Gastrocnemius medialis (tissue), 4 donors: Measurements from ENCODE around the gene KCNQ1. TPM values are rescaled to one million over a fixed set of nuclear protein-coding genes. Genes with fewer than 3 reads are reported as not detected.

ENCODE experiments used
- ATAC-seq, 2 donors: fragments of 150-250 bp; one replicate each; pipeline ENCODE4 v1.9.1; 2016
- DNase-seq, 2 donors: peaks; one replicate each; pipeline ENCODE4 v3.0.0-alpha.2; 2019
- H3K27ac ChIP-seq, 4 donors: fragments of 200-600 bp; sonication (generic); 1 replicate in 1 of 4; 2 replicates in 3 of 4; pipeline ENCODE4 v1.5.1; 2016 to 2018; ENCODE audit warnings: mild to moderate bottlenecking in 2 of 4, moderate library complexity in 1 of 4
- H3K27me3 ChIP-seq, 3 donors: fragments of 200-600 bp; sonication (generic) in 2 of 3; 1 replicate in 1 of 3; 2 replicates in 2 of 3; pipeline versions ENCODE4 v1.5.1 to v1.6.0; 2016 to 2019; ENCODE audit warnings: mild to moderate bottlenecking in 1 of 3, moderate library complexity in 1 of 3
- H3K36me3 ChIP-seq, 2 donors: fragments of 200-600 bp; sonication (generic) in 1 of 2; one replicate each; pipeline ENCODE4 v1.5.1; 2017 to 2018
- H3K4me1 ChIP-seq, 2 donors: fragments of 200-600 bp; sonication (generic) in 1 of 2; one replicate each; pipeline ENCODE4 v1.5.1; 2016 to 2017; ENCODE audit warnings: mild to moderate bottlenecking in 2 of 2
- H3K4me3 ChIP-seq, 4 donors: fragments of 200-600 bp; sonication (generic) in 3 of 4; 1 replicate in 1 of 4; 2 replicates in 3 of 4; pipeline ENCODE4 v1.5.1; 2016 to 2019; ENCODE audit warnings: mild to moderate bottlenecking in 2 of 4
- H3K9me3 ChIP-seq, 3 donors: fragments of 200-600 bp; sonication (generic) in 2 of 3; 1 replicate in 1 of 3; 2 replicates in 2 of 3; pipeline ENCODE4 v1.5.1; 2016 to 2019
- POLR2A ChIP-seq, 2 donors: fragments of 450-650 bp; IDR thresholded peaks; one replicate each; pipeline ENCODE4 v1.6.1; 2017; ENCODE audit warnings: antibody characterized with exemption in 2 of 2, mild to moderate bottlenecking in 2 of 2, moderate library complexity in 2 of 2
- in situ Hi-C, 4 donors: fragments of 200-750 bp; cut with MboI; loops; one replicate each; pipeline versions ENCODE4 v1.15.0 to v1.8.0; 2017; ENCODE audit warnings: low sequenced_read_pairs in 4 of 4
- intact Hi-C: fragments of 100-400 bp; cut with DNase I; formaldehyde crosslinking; loops from one replicate; pipeline ENCODE4 v1.15.1; 2023; ENCODE audit warnings: low total_unique reads
- total RNA-seq, 4 donors: library from RNA; depleted of rRNA; stranded (reverse); fragments of >200 nt; gene quantifications; one replicate each; pipeline versions ENCODE4 v1.1.0 to v1.2.3, GENCODE V29; 2016
- TF ChIP-seq, protein P1 (sequence below), 5 experiments: fragments of 450-650 bp in 3 of 5; fragments of 200-600 bp in 2 of 5; sonication (generic) in 2 of 5; IDR thresholded peaks in 4 of 5; conservative IDR thresholded peaks in 1 of 5; 1 replicate in 4 of 5; 2 replicates in 1 of 5; pipeline ENCODE4 v1.5.1; 2016 to 2019; ENCODE audit warnings: antibody characterized with exemption in 5 of 5, mild to moderate bottlenecking in 3 of 5, moderate library complexity in 3 of 5

KCNQ1 gene
- total RNA-seq, 4 donors from 2014 or later = 0.15 to 1.00 (median 0.67) TPM

DNA sequence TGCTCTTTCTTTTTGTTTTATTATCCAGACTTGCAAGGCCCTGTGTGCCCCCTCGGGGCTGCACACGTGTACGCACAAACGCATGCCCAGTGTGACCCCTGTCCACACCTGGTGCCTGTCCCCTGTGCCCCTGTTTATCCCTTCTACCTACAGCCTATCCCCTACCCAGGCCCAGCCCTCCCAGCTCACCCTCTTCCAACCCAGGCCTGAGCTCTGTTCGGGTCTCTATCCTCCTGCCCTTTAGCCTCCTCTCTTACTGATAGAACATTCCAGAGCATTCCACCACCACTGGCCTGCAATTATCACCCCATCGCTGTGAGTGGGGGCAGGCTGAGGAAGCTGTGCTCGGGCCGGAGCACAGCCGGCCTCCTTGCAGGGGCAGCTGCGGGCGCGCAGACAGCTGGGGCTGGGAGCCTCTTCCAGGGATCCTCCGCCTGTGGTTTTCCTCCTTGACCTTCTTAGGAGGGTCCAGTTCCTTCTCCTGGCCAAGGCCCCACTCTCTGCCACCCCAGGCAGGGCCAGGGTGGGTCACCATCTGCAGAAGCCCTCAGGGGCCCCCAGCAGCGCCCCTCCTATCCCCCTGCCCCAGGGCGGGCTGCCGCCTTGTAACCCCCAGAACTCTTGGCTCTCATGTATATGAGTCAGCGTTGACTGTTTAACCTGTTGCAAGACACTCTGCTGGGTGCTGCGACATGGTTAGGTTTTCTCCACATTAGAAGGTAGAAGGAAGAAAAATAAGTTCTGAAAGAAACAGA lies 296.7 kb downstream of the KCNQ1 start:
- Histone ChIP-seq H3K9me3 (no peaks in the 10 kb centered on the region), H3K36me3 (no peaks in the 10 kb centered on the region), H3K4me3 (no peak overlapping the region), H3K4me1 (no peaks in the 10 kb centered on the region), H3K27ac (peak overlapping the region in 1 of 4 donors; percentile 29), H3K27me3 (no peaks in the 10 kb centered on the region)
- TF ChIP-seq, protein P1, sequence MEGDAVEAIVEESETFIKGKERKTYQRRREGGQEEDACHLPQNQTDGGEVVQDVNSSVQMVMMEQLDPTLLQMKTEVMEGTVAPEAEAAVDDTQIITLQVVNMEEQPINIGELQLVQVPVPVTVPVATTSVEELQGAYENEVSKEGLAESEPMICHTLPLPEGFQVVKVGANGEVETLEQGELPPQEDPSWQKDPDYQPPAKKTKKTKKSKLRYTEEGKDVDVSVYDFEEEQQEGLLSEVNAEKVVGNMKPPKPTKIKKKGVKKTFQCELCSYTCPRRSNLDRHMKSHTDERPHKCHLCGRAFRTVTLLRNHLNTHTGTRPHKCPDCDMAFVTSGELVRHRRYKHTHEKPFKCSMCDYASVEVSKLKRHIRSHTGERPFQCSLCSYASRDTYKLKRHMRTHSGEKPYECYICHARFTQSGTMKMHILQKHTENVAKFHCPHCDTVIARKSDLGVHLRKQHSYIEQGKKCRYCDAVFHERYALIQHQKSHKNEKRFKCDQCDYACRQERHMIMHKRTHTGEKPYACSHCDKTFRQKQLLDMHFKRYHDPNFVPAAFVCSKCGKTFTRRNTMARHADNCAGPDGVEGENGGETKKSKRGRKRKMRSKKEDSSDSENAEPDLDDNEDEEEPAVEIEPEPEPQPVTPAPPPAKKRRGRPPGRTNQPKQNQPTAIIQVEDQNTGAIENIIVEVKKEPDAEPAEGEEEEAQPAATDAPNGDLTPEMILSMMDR (IDR thresholded peaks at IDR 0.05 in 4 of 5, conservative IDR thresholded peaks at IDR 0.05 in 1 of 5) = no peak
- no peak for TF ChIP-seq POLR2A (IDR thresholded peaks at IDR 0.05)
- intact Hi-C loops (no loop called here), in situ Hi-C loops (no loop called here)
- ATAC-seq = no peak
- no peak for DNase-seq

DNA sequence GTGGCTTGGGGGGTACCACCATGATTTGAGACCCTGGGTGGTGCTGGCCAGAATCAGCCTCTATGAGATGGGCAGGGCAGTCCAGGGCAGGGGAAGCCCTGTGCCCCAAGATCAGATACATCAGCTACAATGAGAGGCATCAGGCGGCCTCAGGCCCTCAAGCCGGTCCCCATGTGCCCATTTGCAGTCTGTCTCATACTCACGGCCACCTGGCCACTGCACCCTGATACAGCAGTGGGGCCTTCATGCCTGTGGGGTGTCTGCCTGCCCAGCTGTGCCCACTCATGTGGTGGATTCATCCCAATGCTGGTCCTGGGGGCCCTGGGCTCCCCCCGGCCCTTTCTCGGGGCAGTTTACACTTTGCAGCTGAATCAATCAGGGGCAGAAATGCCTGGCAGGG lies 297.4 kb downstream of the KCNQ1 start:
- Histone ChIP-seq H3K4me3 (no peak overlapping the region), H3K9me3 (no peaks in the 10 kb centered on the region), H3K27me3 (no peaks in the 10 kb centered on the region), H3K4me1 (no peaks in the 10 kb centered on the region), H3K36me3 (no peaks in the 10 kb centered on the region), H3K27ac (no peak overlapping the region)
- intact Hi-C loops = no loop called here
- in situ Hi-C loops = no loop called here
- ATAC-seq (no peak), DNase-seq (no peak)
- TF ChIP-seq, protein P1 (IDR thresholded peaks at IDR 0.05 in 4 of 5, conservative IDR thresholded peaks at IDR 0.05 in 1 of 5) = no peak
- TF ChIP-seq POLR2A (IDR thresholded peaks at IDR 0.05) = no peak

DNA sequence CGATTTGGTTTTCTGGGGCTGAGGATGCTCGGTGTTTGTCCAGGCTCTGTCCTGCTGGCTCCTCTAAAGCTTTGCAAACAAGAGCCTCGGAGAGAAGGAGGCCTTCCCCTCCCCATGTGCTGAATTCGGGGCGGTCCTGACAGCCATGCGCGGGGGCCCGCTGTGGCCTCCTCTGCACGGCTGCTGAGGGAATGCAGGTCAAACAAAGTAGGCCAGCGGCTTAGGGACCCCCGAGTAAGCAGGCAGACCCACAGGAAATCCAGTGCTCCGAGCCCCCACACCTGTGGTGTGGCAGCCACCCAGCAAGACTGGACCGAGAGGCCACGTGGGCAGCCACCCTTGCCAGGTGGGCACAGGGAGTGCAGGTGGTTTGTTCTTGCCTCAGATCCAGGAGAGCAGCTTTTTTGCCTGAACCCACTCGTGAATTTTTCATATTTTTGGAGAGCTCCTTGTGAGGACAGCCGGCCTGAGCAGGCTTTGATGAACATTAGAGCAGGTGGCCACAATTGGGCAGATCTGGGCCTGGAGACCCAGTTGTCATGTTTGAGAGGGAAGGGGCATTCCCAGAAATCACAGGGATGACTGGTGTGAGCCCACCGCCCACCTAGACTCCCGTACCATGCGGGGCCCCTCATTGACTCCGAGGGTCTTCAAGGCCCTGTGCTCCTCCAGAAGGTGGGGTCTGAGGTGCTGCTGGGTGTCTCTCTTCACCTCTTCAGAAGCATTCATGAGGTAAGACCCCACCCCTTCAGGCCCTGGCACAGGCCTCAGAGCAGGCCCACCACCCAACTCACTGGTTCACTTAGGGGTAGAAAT lies 298.0 kb downstream of the KCNQ1 start:
- Histone ChIP-seq H3K36me3 (no peaks in the 10 kb centered on the region), H3K27me3 (no peaks in the 10 kb centered on the region), H3K9me3 (no peaks in the 10 kb centered on the region), H3K4me3 (no peak overlapping the region), H3K4me1 (no peaks in the 10 kb centered on the region), H3K27ac (no peak overlapping the region)
- in situ Hi-C loops (no loop called here), intact Hi-C loops (no loop called here)
- TF ChIP-seq, protein P1 (IDR thresholded peaks at IDR 0.05 in 4 of 5, conservative IDR thresholded peaks at IDR 0.05 in 1 of 5) = no peak
- no peak for TF ChIP-seq POLR2A (IDR thresholded peaks at IDR 0.05)
- DNase-seq (no peak), ATAC-seq (no peak)

DNA sequence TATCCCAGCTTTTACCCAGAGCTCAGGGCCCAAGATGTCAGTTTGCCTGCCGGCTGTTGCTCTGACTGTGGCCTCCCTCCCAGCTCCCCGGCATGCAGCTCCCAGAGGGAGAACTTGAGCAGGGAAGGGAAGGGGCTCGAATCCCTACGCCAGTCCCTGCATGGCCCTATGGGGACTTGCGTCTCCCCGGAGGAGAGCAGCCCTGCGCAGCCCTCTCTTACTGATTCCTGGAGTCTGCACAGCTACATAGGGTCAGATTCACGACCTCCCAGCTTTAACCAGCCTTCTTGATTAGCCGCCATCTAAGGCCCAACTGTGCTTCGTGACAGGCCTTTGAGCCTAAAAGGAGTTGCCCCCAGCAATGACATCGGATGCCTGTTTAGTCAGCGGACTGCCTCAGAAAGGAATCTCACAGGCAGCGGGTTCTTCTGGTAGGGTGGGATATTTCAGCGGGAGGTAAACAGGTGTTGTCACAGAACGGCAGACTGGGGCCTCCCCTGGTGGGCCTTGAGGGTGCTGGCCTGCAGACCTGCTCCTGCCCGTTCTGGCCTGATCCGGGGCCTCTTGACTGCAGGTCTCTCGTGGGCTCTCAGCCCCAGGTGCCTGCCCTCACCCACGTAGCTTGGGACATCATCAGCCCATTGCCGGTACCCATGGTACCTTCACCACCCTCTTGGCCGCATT lies 298.8 kb downstream of the KCNQ1 start:
- no peaks in the 10 kb centered on the region for H3K4me1 ChIP-seq
- ATAC-seq (no peak), DNase-seq (no peak)
- in situ Hi-C loops = no loop called here
- H3K9me3 ChIP-seq = no peaks in the 10 kb centered on the region
- intact Hi-C loops = no loop called here
- TF ChIP-seq, protein P1 (IDR thresholded peaks at IDR 0.05 in 4 of 5, conservative IDR thresholded peaks at IDR 0.05 in 1 of 5) = no peak
- TF ChIP-seq POLR2A (IDR thresholded peaks at IDR 0.05) = no peak
- no peaks in the 10 kb centered on the region for H3K36me3 ChIP-seq
- no peak overlapping the region for H3K27ac ChIP-seq
- H3K27me3 ChIP-seq = no peaks in the 10 kb centered on the region
- H3K4me3 ChIP-seq = no peak overlapping the region
